Neural cell (in vitro differentiated cells): ENCODE results near the gene PRTN3. TPM values are rescaled to one million over a fixed set of nuclear protein-coding genes. Genes with fewer than 3 reads are reported as not detected.

Source experiments
- H2AFZ ChIP-seq: fragments of 200-600, 300-800 bp; sonication (generic), shearing (Covaris generic); 2 replicates; pipeline ENCODE4 v1.6.0; 2014; ENCODE audit warnings: low read depth, mild to moderate bottlenecking, antibody characterized with exemption, low read length, moderate library complexity
- H3F3A ChIP-seq: fragments of 200-600 bp; shearing (Covaris generic); 2 replicates; pipeline ENCODE4 v1.6.1; 2016; ENCODE audit warnings: mild to moderate bottlenecking, moderate library complexity, mixed read lengths, antibody characterized with exemption, low read length; ENCODE audit not compliant: insufficient read depth, poor library complexity, severe bottlenecking
- H3K27ac ChIP-seq: fragments of 200-600, 300-800 bp; sonication (generic), shearing (Covaris generic); 2 replicates; pipeline ENCODE4 v1.5.1; 2014; ENCODE audit warnings: mild to moderate bottlenecking, low read length, moderate library complexity
- H3K27me3 ChIP-seq: fragments of 300-800, 200-600 bp; sonication (generic), shearing (Covaris generic); 2 replicates; pipeline ENCODE4 v1.6.0; 2014; ENCODE audit warnings: mild to moderate bottlenecking, low read depth, low read length, moderate library complexity; ENCODE audit not compliant: insufficient read depth
- H3K36me3 ChIP-seq: fragments of 300-800, 200-600 bp; sonication (generic), shearing (Covaris generic); 2 replicates; pipeline ENCODE4 v1.5.1; 2014; ENCODE audit warnings: mild to moderate bottlenecking, antibody characterized with exemption, low read length, moderate library complexity; ENCODE audit not compliant: insufficient read depth
- H3K4me2 ChIP-seq: fragments of 300-800, 200-600 bp; sonication (generic), shearing (Covaris generic); 2 replicates; pipeline ENCODE4 v1.6.0; 2014; ENCODE audit warnings: mild to moderate bottlenecking, low read length
- H3K4me3 ChIP-seq: fragments of 300-800, 200-600 bp; sonication (generic), shearing (Covaris generic); 2 replicates; pipeline ENCODE4 v1.5.1; 2014; ENCODE audit warnings: mild to moderate bottlenecking, low read length, moderate library complexity
- H3K79me2 ChIP-seq: fragments of 200-600 bp; shearing (Covaris generic); replicated peaks from 2 replicates; pipeline ENCODE4 v1.6.0; 2014; ENCODE audit warnings: mild to moderate bottlenecking, low read length, moderate library complexity; ENCODE audit not compliant: insufficient read depth
- H3K9ac ChIP-seq: fragments of 300-800, 200-600 bp; sonication (generic), shearing (Covaris generic); 2 replicates; pipeline ENCODE4 v1.6.1; 2016; ENCODE audit warnings: mild to moderate bottlenecking, low read length, mixed read lengths
- H3K9me2 ChIP-seq: fragments of 200-600 bp; shearing (Covaris generic); 2 replicates; pipeline ENCODE4 v1.6.1; 2016; ENCODE audit warnings: mild to moderate bottlenecking, low read length, mixed read lengths; ENCODE audit not compliant: insufficient read depth
- H3K9me3 ChIP-seq: fragments of 200-600, 300-800 bp; sonication (generic), shearing (Covaris generic); 2 replicates; pipeline ENCODE4 v1.6.1; 2016; ENCODE audit warnings: mild to moderate bottlenecking, mixed run types, low read length, moderate library complexity, mixed read lengths
- H4K20me1 ChIP-seq: fragments of 200-600 bp; shearing (Covaris generic); 2 replicates; pipeline ENCODE4 v1.6.1; 2016; ENCODE audit warnings: mild to moderate bottlenecking, mixed run types; ENCODE audit not compliant: insufficient read depth
- EP300 ChIP-seq: fragments of 450-650 bp; conservative IDR thresholded peaks from 2 replicates; pipeline ENCODE4 v1.6.1; 2014; ENCODE audit warnings: antibody characterized with exemption, mild to moderate bottlenecking, moderate library complexity; ENCODE audit not compliant: poor library complexity, severe bottlenecking
- EZH2 ChIP-seq: fragments of 200-600, 300-800 bp; shearing (Covaris generic), sonication (generic); IDR thresholded peaks from 2 replicates; pipeline ENCODE4 v1.6.1; 2014; ENCODE audit warnings: antibody characterized with exemption, low read length, borderline replicate concordance, mild to moderate bottlenecking; ENCODE audit not compliant: insufficient read depth, poor library complexity, severe bottlenecking
- MXI1 ChIP-seq: fragments of 450-650 bp; conservative IDR thresholded peaks from 2 replicates; pipeline ENCODE4 v1.6.1; 2014; ENCODE audit warnings: antibody characterized with exemption, mild to moderate bottlenecking; ENCODE audit not compliant: poor library complexity, severe bottlenecking
- POLR2AphosphoS5 ChIP-seq: IDR thresholded peaks from 2 replicates; pipeline ENCODE4 v1.6.1; 2012
- RAD21 ChIP-seq: fragments of 450-650 bp; conservative IDR thresholded peaks from 2 replicates; pipeline ENCODE4 v1.6.1; 2014; ENCODE audit warnings: antibody characterized with exemption, mild to moderate bottlenecking, moderate library complexity
- SMC3 ChIP-seq: fragments of 450-650 bp; conservative IDR thresholded peaks from 2 replicates; pipeline ENCODE4 v1.6.1; 2014; ENCODE audit warnings: antibody characterized with exemption, mild to moderate bottlenecking, moderate library complexity; ENCODE audit not compliant: poor library complexity
- TAF1 ChIP-seq: IDR thresholded peaks from 2 replicates; pipeline ENCODE4 v1.6.1; 2012; ENCODE audit warnings: low read depth
- polyA plus RNA-seq: library from polyadenylated mRNA; depleted of rRNA; stranded (reverse); fragments of >200 nt; gene quantifications from 2 replicates; pipeline ENCODE4 v1.2.3, GENCODE V29; 2014
- TF ChIP-seq, protein P1 (sequence below): IDR thresholded peaks from 2 replicates; pipeline ENCODE4 v1.6.1; 2012; ENCODE audit warnings: borderline replicate concordance
- TF ChIP-seq, protein P2 (sequence below): fragments of 450-650 bp; IDR thresholded peaks from 2 replicates; pipeline ENCODE4 v1.5.1; 2014; ENCODE audit warnings: antibody characterized with exemption, mild to moderate bottlenecking, moderate library complexity; ENCODE audit not compliant: poor library complexity, severe bottlenecking

Gene PRTN3
- polyA plus RNA-seq, 1 donor from 2014 or later, result not detected

DNA sequence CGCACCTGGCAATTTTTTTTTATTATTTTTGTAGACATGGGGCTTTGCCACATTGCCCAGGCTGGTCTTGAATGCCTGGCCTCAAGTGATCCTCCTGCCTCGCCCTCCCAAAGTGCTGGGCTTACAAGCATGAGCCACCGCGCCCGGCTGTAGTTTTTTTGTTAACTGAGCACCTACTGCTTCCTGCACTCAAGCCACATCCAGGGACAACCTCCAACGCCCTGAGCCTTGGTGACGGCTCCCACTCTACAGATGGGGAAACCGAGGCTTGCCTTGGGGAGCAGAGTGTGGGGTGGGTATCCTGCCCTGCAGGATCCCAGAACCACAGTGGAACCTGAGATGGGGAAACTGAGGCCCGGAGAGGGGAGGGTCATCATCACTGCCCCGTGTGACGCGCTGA, 14.3 kb downstream of the PRTN3 start:
- TF ChIP-seq, protein P1, sequence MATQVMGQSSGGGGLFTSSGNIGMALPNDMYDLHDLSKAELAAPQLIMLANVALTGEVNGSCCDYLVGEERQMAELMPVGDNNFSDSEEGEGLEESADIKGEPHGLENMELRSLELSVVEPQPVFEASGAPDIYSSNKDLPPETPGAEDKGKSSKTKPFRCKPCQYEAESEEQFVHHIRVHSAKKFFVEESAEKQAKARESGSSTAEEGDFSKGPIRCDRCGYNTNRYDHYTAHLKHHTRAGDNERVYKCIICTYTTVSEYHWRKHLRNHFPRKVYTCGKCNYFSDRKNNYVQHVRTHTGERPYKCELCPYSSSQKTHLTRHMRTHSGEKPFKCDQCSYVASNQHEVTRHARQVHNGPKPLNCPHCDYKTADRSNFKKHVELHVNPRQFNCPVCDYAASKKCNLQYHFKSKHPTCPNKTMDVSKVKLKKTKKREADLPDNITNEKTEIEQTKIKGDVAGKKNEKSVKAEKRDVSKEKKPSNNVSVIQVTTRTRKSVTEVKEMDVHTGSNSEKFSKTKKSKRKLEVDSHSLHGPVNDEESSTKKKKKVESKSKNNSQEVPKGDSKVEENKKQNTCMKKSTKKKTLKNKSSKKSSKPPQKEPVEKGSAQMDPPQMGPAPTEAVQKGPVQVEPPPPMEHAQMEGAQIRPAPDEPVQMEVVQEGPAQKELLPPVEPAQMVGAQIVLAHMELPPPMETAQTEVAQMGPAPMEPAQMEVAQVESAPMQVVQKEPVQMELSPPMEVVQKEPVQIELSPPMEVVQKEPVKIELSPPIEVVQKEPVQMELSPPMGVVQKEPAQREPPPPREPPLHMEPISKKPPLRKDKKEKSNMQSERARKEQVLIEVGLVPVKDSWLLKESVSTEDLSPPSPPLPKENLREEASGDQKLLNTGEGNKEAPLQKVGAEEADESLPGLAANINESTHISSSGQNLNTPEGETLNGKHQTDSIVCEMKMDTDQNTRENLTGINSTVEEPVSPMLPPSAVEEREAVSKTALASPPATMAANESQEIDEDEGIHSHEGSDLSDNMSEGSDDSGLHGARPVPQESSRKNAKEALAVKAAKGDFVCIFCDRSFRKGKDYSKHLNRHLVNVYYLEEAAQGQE, result no peak
- TF ChIP-seq EZH2 (no peak), SMC3 (no peak), EP300 (no peak), POLR2AphosphoS5 (no peak), RAD21 (no peak), MXI1 (no peak), TAF1 (no peak)
- TF ChIP-seq, protein P2, sequence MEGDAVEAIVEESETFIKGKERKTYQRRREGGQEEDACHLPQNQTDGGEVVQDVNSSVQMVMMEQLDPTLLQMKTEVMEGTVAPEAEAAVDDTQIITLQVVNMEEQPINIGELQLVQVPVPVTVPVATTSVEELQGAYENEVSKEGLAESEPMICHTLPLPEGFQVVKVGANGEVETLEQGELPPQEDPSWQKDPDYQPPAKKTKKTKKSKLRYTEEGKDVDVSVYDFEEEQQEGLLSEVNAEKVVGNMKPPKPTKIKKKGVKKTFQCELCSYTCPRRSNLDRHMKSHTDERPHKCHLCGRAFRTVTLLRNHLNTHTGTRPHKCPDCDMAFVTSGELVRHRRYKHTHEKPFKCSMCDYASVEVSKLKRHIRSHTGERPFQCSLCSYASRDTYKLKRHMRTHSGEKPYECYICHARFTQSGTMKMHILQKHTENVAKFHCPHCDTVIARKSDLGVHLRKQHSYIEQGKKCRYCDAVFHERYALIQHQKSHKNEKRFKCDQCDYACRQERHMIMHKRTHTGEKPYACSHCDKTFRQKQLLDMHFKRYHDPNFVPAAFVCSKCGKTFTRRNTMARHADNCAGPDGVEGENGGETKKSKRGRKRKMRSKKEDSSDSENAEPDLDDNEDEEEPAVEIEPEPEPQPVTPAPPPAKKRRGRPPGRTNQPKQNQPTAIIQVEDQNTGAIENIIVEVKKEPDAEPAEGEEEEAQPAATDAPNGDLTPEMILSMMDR, result no peak
- H3K27me3 ChIP-seq, result peaks cover 21% of the 10 kb centered on the region

DNA sequence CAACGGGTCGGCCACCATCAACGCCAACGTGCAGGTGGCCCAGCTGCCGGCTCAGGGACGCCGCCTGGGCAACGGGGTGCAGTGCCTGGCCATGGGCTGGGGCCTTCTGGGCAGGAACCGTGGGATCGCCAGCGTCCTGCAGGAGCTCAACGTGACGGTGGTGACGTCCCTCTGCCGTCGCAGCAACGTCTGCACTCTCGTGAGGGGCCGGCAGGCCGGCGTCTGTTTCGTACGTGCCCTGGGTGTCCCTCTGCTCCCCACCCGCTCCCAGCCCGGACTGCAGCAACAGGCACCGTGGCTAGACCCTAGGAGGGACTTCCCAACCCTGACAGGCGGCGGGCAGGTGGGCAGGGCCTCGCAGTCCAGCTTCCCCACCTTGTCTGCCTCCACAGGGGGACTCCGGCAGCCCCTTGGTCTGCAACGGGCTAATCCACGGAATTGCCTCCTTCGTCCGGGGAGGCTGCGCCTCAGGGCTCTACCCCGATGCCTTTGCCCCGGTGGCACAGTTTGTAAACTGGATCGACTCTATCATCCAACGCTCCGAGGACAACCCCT, 14.8 kb downstream of the PRTN3 start:
- Histone ChIP-seq H3F3A (no peaks in the 10 kb centered on the region), H3K9me3 (no peaks in the 10 kb centered on the region), H3K79me2 (no peaks in the 10 kb centered on the region), H3K4me3 (no peak overlapping the region), H2AFZ (no peak overlapping the region), H3K27me3 (peaks cover 25% of the 10 kb centered on the region), H4K20me1 (no peaks in the 10 kb centered on the region), H3K4me2 (no peak overlapping the region), H3K27ac (no peak overlapping the region), H3K9me2 (no peaks in the 10 kb centered on the region), H3K36me3 (no peaks in the 10 kb centered on the region), H3K9ac (no peak overlapping the region)
- TF ChIP-seq, protein P2, result no peak
- no peak for TF ChIP-seq EZH2
- TF ChIP-seq EP300, result no peak
- TF ChIP-seq RAD21, result no peak
- no peak for TF ChIP-seq SMC3
- TF ChIP-seq, protein P1, result no peak
- no peak for TF ChIP-seq TAF1
- TF ChIP-seq POLR2AphosphoS5, result no peak
- no peak for TF ChIP-seq MXI1

More for the DNA sequence above, 14.3 kb downstream of the PRTN3 start:
- Histone ChIP-seq H3K9me3 (no peaks in the 10 kb centered on the region), H3K9ac (no peak overlapping the region), H3K4me2 (no peak overlapping the region), H3K27ac (no peak overlapping the region), H2AFZ (no peak overlapping the region), H4K20me1 (no peaks in the 10 kb centered on the region), H3K79me2 (no peaks in the 10 kb centered on the region), H3K4me3 (no peak overlapping the region), H3K9me2 (no peaks in the 10 kb centered on the region), H3K36me3 (no peaks in the 10 kb centered on the region), H3F3A (no peaks in the 10 kb centered on the region)
